ENCODE data around the gene PRCD.

DNA sequence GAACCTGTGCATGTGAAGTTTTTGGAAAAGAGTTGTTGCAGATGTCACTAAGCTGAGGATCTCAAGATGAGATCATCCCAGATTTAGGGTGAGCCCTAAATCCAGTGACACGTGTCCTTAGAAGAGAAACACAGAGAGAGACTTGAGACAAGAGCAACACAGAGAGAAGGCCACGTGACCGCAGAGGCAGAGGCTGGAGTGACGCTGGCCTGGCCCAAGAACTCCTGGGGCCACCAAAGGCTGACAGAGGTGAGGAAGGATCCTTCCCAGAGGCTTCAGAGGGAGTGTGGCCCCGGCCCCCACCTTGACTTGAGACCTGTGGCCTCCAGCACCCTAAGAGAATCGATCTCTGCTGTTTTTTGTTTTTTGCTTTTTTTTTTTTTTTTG, 26.5 kb upstream of the PRCD start:
- TF ChIP-seq, protein P1, sequence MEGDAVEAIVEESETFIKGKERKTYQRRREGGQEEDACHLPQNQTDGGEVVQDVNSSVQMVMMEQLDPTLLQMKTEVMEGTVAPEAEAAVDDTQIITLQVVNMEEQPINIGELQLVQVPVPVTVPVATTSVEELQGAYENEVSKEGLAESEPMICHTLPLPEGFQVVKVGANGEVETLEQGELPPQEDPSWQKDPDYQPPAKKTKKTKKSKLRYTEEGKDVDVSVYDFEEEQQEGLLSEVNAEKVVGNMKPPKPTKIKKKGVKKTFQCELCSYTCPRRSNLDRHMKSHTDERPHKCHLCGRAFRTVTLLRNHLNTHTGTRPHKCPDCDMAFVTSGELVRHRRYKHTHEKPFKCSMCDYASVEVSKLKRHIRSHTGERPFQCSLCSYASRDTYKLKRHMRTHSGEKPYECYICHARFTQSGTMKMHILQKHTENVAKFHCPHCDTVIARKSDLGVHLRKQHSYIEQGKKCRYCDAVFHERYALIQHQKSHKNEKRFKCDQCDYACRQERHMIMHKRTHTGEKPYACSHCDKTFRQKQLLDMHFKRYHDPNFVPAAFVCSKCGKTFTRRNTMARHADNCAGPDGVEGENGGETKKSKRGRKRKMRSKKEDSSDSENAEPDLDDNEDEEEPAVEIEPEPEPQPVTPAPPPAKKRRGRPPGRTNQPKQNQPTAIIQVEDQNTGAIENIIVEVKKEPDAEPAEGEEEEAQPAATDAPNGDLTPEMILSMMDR (IDR thresholded peaks at IDR 0.05) = no peak
- no peak for TF ChIP-seq EZH2 (IDR thresholded peaks at IDR 0.05; ENCODE audit: borderline replicate concordance, insufficient read depth, low read depth, low read length, poor library complexity, severe bottlenecking)
